HepG2 (cell line): ENCODE data around the gene STKLD1. TPM values are rescaled to one million over a fixed set of nuclear protein-coding genes. Genes with fewer than 3 reads are reported as not detected.
A peak's percentile ranks its signal among the peaks of the same experiment; 100 is the strongest.

Source experiments
- CC2D1A ChIP-seq: sonication (generic); formaldehyde crosslinking; IDR thresholded peaks from 2 replicates; pipeline ENCODE4 v1.8.1; 2023; ENCODE audit warnings: mild to moderate bottlenecking, missing genetic modification reagents
- CCDC6 ChIP-seq: sonication (generic); formaldehyde crosslinking; IDR thresholded peaks from 2 replicates; pipeline ENCODE4 v1.8.1; 2022; ENCODE audit warnings: mild to moderate bottlenecking, missing genetic modification reagents, moderate library complexity
- DMAP1 ChIP-seq: IDR thresholded peaks from 2 replicates; pipeline ENCODE4 v1.6.1; 2016
- ELF3 ChIP-seq: IDR thresholded peaks from 2 replicates; pipeline ENCODE4 v1.6.1; 2016; ENCODE audit warnings: missing genetic modification reagents, missing compliant biosample characterization
- ELF4 ChIP-seq: sonication (generic); formaldehyde crosslinking; IDR thresholded peaks from 2 replicates; pipeline ENCODE4 v1.5.0; 2020; ENCODE audit warnings: missing genetic modification reagents, mild to moderate bottlenecking, moderate library complexity, borderline replicate concordance
- FLYWCH1 ChIP-seq: sonication (generic); formaldehyde crosslinking; IDR thresholded peaks from 2 replicates; pipeline ENCODE4 v1.8.1; 2023; ENCODE audit warnings: mild to moderate bottlenecking, missing genetic modification reagents
- HNRNPK ChIP-seq: fragments of 200-400 bp; formaldehyde crosslinking; IDR thresholded peaks from 2 replicates; pipeline ENCODE4 v1.6.1; 2018; ENCODE audit warnings: low read length, low read depth, moderate library complexity, mild to moderate bottlenecking; ENCODE audit not compliant: poor library complexity, severe bottlenecking
- IKZF4 ChIP-seq: sonication (generic); formaldehyde crosslinking; IDR thresholded peaks from 2 replicates; pipeline ENCODE4 v1.5.1; 2020; ENCODE audit warnings: borderline replicate concordance, mild to moderate bottlenecking, low read depth, missing genetic modification reagents; ENCODE audit errors: not compliant biosample characterization
- PHB2 ChIP-seq: fragments of 450-650 bp; IDR thresholded peaks from 2 replicates; pipeline ENCODE4 v1.6.1; 2018; ENCODE audit not compliant: partially characterized antibody
- RORA ChIP-seq: sonication (generic); formaldehyde crosslinking; IDR thresholded peaks from 2 replicates; pipeline ENCODE4 v1.5.0; 2020; ENCODE audit warnings: mild to moderate bottlenecking, missing genetic modification reagents, moderate library complexity
- STAG1 ChIP-seq: sonication (generic); formaldehyde crosslinking; IDR thresholded peaks from 2 replicates; pipeline ENCODE4 v1.4.0; 2020; ENCODE audit warnings: missing genetic modification reagents
- TCF12 ChIP-seq, 2 experiments: fragments of 450-650 bp in 1 of 2; sonication (generic) in 1 of 2; formaldehyde crosslinking in 1 of 2; IDR thresholded peaks; 2 replicates each; pipeline versions ENCODE4 v1.6.1 to v1.8.0; 2017 to 2022; ENCODE audit warnings: antibody characterized with exemption in 1 of 2, mild to moderate bottlenecking in 1 of 2, missing genetic modification reagents in 1 of 2, moderate library complexity in 1 of 2
- ZBTB7A ChIP-seq: sonication (generic); formaldehyde crosslinking; IDR thresholded peaks from 2 replicates; pipeline ENCODE4 v1.8.0; 2022; ENCODE audit warnings: mild to moderate bottlenecking, missing genetic modification reagents
- ZBTB7B ChIP-seq: sonication (generic); formaldehyde crosslinking; IDR thresholded peaks from 2 replicates; pipeline ENCODE4 v1.4.0; 2020; ENCODE audit warnings: missing genetic modification reagents
- ZNF333 ChIP-seq: sonication (generic); formaldehyde crosslinking; IDR thresholded peaks from 2 replicates; pipeline ENCODE4 v1.4.0; 2020; ENCODE audit warnings: mild to moderate bottlenecking, missing genetic modification reagents, borderline replicate concordance
- ZNF382 ChIP-seq: sonication (generic); formaldehyde crosslinking; IDR thresholded peaks from 2 replicates; pipeline ENCODE4 v1.5.0; 2020; ENCODE audit warnings: missing genetic modification reagents, mild to moderate bottlenecking, borderline replicate concordance
- ZNF577 ChIP-seq: sonication (generic); formaldehyde crosslinking; IDR thresholded peaks from 2 replicates; pipeline ENCODE4 v1.4.0; 2020; ENCODE audit warnings: mild to moderate bottlenecking, low read depth, missing genetic modification reagents, borderline replicate concordance
- ZNF749 ChIP-seq: sonication (generic); formaldehyde crosslinking; IDR thresholded peaks from 2 replicates; pipeline ENCODE4 v1.8.0; 2022; ENCODE audit warnings: mild to moderate bottlenecking, missing genetic modification reagents, moderate library complexity, borderline replicate concordance
- ZNF790 ChIP-seq: sonication (generic); formaldehyde crosslinking; IDR thresholded peaks from 2 replicates; pipeline ENCODE4 v1.8.0; 2022; ENCODE audit warnings: missing genetic modification reagents, mild to moderate bottlenecking, borderline replicate concordance
- polyA plus RNA-seq, 8 experiments: library from polyadenylated mRNA; depleted of rRNA in 3 of 8; stranded (reverse) in 7 of 8; unstranded in 1 of 8; fragments of >200 nt; fragmentation: Illumina TruSeq in 4 of 8; extraction: Trizol in 4 of 8; gene quantifications; 2 replicates each; pipeline versions ENCODE4 v1.2.1 to v1.2.3, GENCODE V29; 2011 to 2016; ENCODE audit warnings: low read depth in 4 of 8, missing spikeins in 1 of 8, mixed read lengths in 1 of 8; ENCODE audit not compliant: insufficient read depth in 1 of 8
- total RNA-seq, 5 experiments: library from RNA; depleted of rRNA; stranded (reverse); fragments of >200 nt; fragmentation: Illumina TruSeq; extraction: Trizol; gene quantifications; 2 replicates each; pipeline ENCODE4 v1.2.3, GENCODE V29; 2016; ENCODE audit warnings: low read depth in 1 of 5
- TF ChIP-seq, protein P1 (sequence below): sonication (generic); formaldehyde crosslinking; IDR thresholded peaks from 2 replicates; pipeline ENCODE4 v1.5.1; 2020; ENCODE audit warnings: mild to moderate bottlenecking, missing genetic modification reagents, moderate library complexity
- TF ChIP-seq, protein P2 (sequence below): sonication (generic); formaldehyde crosslinking; IDR thresholded peaks from 2 replicates; pipeline ENCODE4 v1.5.0; 2020; ENCODE audit warnings: mild to moderate bottlenecking, missing genetic modification reagents, borderline replicate concordance

STKLD1 gene
- total and polyA plus RNA-seq, 2 of the 13 experiments (the other 11 are each of a cell fraction or from before 2014, with no cell fraction given), result 1.5 to 2.2 TPM

DNA sequence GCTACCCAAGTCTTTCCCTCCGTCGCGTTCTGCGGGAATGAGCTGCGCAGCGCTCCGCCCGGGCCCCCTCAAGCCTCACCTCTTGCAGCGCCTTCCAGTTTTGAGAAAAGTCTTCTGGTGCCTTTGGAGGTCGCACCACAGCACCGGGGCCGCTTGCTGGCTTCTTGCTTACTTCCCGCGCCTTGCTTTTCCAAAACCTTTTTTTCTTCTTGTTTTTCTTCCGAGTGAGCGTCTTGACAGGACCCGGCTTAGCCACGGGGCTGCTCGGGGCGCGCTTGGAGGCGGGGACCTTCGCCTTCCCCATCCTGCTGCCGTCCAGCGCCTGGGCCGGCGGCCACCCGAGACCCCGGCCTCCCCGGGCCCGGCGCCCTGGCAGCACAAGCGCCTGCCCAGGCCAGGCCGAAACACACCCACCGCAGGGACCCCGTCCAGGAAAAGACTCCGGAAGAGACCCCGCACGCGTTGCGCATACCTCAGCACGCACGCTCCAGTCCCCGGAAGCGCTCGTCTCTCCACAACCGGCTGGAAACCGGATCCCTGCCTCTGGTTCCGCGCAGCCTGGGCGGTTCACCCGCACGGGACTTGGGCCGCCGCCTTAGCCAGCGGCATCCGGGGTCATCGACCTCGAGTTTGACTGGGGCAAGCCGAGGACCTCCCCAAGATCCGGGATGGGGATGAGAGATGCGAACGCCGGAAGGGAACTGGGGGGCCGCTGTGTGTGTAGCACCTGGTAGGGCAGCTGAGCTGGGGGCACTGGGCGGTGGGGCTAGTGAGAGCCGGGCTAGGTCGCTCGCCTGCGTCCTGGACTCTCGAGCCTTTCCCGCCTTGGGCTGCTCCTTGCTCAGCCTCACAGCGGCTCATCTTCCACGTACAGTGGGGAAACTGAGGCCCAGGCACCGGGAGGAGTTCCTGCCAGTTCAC is 41.6 kb downstream of the STKLD1 start, which contains the start of gene REXO4 (continued):
- TF ChIP-seq STAG1 (CRISPR knock-in tag), result no peak
- TF ChIP-seq ELF4, result peak; percentile 69; the same call in 1 of the 2 replicates
- no peak for TF ChIP-seq IKZF4
- TF ChIP-seq RORA, result no peak
- no peak for TF ChIP-seq PHB2
- no peak for TF ChIP-seq CC2D1A (CRISPR knock-in tag)
- TF ChIP-seq FLYWCH1 (CRISPR knock-in tag), result 0 out of 2 replicates have a peak, but pooled peaks have one; percentile 61
- peak; percentile 83; the same call in 1 of the 2 replicates for TF ChIP-seq DMAP1
- TF ChIP-seq ZNF333, result no peak
- TF ChIP-seq ZNF577, result no peak
- peak; percentile 90 for TF ChIP-seq ZBTB7B
- peak; percentile 94 for TF ChIP-seq CCDC6 (CRISPR knock-in tag)
- TF ChIP-seq, protein P1, sequence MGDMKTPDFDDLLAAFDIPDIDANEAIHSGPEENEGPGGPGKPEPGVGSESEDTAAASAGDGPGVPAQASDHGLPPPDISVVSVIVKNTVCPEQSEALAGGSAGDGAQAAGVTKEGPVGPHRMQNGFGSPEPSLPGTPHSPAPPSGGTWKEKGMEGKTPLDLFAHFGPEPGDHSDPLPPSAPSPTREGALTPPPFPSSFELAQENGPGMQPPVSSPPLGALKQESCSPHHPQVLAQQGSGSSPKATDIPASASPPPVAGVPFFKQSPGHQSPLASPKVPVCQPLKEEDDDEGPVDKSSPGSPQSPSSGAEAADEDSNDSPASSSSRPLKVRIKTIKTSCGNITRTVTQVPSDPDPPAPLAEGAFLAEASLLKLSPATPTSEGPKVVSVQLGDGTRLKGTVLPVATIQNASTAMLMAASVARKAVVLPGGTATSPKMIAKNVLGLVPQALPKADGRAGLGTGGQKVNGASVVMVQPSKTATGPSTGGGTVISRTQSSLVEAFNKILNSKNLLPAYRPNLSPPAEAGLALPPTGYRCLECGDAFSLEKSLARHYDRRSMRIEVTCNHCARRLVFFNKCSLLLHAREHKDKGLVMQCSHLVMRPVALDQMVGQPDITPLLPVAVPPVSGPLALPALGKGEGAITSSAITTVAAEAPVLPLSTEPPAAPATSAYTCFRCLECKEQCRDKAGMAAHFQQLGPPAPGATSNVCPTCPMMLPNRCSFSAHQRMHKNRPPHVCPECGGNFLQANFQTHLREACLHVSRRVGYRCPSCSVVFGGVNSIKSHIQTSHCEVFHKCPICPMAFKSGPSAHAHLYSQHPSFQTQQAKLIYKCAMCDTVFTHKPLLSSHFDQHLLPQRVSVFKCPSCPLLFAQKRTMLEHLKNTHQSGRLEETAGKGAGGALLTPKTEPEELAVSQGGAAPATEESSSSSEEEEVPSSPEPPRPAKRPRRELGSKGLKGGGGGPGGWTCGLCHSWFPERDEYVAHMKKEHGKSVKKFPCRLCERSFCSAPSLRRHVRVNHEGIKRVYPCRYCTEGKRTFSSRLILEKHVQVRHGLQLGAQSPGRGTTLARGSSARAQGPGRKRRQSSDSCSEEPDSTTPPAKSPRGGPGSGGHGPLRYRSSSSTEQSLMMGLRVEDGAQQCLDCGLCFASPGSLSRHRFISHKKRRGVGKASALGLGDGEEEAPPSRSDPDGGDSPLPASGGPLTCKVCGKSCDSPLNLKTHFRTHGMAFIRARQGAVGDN (CRISPR knock-in tag), result peak; percentile 95
- peak; percentile 54; the same call in 1 of the 2 replicates for TF ChIP-seq ELF3 (CRISPR knock-in tag)
- no peak for TF ChIP-seq ZNF382
- peak; percentile 86 for TF ChIP-seq HNRNPK
- TF ChIP-seq TCF12 (IDR thresholded peaks at IDR 0.05), result no peak
- TF ChIP-seq TCF12 (CRISPR knock-in tag; IDR thresholded peaks at IDR 0.05), result no peak; the same call in 1 of the 2 replicates
- TF ChIP-seq ZNF790 (CRISPR knock-in tag), result no peak
- TF ChIP-seq ZNF749 (CRISPR knock-in tag), result peak; percentile 65; the same call in 1 of the 2 replicates
- peak; percentile 72; the same call in 1 of the 2 replicates for TF ChIP-seq ZBTB7A
- TF ChIP-seq, protein P2, sequence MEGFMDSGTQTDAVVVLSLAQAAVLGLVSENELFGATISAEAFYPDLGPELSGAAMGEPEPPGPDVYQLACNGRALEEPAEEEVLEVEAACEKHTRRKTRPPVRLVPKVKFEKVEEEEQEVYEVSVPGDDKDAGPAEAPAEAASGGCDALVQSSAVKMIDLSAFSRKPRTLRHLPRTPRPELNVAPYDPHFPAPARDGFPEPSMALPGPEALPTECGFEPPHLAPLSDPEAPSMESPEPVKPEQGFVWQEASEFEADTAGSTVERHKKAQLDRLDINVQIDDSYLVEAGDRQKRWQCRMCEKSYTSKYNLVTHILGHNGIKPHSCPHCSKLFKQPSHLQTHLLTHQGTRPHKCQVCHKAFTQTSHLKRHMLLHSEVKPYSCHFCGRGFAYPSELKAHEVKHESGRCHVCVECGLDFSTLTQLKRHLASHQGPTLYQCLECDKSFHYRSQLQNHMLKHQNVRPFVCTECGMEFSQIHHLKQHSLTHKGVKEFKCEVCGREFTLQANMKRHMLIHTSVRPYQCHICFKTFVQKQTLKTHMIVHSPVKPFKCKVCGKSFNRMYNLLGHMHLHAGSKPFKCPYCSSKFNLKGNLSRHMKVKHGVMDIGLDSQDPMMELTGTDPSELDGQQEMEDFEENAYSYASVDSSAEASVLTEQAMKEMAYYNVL (CRISPR knock-in tag), result peak; percentile 77; the same call in 1 of the 2 replicates
